Measurements from ENCODE around the gene COL8A2.

COL8A2 gene

DNA sequence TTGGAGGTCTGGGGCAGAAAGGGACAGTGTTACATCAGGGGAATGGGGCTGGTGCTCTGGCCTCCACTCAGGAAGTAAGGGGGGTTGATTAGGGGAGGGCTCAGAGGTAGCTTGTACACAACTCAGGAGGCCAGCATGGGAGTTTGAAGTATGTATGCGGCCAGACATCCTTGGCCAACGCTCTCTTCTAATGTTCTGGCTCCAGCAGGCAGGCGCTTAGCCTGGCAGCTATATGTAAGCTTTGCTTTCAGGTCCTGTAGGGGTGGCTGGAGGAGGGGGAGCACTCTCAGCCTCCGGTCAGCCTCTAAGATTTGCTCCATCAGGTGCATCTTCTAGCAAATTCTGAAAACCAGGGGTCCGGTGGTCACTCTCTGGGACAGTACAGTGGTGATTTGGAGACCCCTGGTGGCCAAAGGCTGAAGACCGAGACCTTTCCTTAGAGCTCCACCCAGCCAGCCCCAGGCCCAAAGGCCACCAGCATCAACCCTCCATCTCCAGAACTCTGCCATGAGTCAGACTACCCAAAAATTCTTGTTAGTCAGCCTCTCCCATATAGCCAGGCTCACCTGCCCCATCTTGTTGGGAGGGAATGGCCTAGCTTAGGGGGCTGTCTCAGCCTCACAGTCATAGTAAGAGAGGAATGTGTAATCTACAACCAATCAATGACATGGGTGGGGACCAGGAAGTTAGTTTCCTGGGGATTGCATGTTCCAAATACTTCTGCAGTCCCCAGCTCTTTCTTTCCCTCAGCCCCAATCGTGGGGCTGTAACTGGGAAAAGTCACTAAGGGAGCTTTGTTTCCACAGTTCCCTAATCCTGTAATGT lies 9.7 kb upstream of the COL8A2 start:
- no peak for DNase-seq

DNA sequence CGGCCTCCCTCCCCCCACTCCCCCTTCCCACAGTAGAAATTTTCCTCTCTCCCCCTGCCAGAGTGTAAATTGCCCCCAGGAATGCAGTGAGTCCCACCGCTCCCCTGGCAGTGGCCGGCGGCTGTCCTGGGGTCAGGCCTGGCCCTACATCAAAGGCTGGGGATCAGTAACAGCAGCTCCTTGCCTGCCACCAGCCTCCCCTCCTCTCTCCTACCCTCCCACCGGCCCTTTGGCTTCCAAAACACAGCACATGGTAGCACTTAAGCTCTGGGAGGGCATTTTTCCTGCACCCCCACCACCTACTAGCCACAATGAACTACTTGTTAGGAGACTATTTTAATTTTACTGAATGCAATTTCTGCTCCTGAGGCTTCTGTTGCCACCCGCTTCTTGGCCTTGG lies 9.0 kb upstream of the COL8A2 start:
- no peak for DNase-seq

DNA sequence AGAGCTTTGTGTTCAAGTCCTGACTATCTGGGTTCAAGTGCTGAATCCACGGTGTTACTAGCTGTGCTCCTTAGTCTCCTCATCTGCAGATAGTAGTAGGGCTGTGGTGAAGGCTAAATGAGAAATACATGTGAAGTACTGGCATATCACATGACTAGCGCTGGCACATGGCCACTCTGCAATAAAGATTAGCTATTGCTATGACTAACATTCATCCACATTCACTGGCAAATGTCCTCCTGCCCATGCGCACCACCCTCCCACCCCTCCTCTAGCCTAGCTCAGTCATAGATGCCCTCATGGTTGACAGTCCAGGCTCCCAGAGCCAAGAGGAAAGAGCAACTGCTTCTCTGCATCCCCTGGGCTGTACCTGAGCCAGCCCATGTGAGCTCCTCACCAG lies 8.5 kb upstream of the COL8A2 start:
- DNase-seq: peak; percentile 51

DNA sequence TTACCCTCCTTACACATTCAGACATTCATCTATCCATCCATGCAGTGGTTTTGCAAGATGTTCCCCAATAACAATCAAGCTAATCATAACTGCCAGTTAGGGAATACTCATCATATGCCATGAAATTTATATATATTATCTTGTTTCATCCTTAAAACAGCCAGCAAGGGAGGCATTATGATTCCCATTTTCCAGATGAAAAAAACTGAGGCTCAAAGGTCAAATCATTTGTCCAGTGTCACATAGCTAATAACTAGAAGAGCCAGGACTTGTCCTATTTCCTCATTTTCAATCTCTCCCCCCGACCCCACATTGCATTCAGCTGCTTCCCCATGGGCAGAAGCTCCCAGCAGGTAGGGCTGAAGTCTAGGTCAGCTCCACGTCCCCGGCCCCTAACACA lies 7.0 kb upstream of the COL8A2 start:
- no peak for DNase-seq

DNA sequence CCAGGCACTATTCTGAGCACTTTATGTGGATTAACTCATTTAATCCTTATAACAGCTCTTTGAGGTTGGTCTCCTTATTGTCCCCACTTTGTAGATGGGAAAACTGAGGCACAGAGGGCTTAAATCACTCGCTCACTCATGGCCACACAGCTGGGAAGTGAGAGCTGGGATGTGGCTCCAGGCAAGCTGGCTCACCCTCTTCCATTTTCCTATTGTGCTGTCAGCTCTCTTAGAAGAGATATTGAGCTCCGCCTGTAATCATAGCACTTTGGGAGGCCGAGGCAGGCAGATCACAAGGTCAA lies 3.8 kb upstream of the COL8A2 start:
- no peak for DNase-seq

DNA sequence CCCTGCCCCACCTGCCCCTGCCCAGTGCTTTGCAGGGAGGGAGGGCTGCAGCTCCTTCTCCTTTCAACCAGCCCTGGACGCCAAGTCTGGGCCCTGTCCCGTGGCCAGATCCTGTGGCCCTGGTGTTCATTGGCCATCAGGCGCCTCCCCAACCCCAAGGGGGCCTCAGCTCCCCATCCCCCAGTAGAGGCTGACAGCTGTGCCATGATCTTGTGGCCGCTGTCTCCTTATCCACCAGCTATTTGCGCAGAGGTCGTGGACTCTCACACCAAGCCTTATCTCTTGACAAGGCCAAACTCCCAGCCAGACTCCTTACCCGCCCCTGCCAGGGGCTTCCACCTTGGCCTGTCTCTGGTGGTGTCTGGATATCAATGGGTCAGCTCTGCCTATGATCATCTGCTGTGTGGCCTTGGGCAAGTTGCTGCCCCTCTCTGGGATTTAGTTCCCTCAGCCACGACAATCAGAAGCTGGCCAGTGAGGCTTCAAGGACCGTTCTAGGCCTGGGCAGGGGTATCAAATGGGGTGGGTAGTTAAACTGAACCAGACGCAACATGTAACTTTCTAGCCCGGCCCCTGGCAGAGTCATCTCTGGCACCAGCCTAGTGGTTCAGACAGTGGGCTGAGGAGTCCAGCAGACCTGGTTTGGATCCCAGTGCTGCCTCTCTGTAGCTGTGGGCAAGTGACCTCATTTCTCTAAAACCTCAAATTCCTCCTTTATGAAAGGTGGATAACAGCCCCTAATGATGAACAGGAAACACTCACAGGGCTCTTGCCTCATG lies 3.3 kb upstream of the COL8A2 start:
- no peak for DNase-seq

DNA sequence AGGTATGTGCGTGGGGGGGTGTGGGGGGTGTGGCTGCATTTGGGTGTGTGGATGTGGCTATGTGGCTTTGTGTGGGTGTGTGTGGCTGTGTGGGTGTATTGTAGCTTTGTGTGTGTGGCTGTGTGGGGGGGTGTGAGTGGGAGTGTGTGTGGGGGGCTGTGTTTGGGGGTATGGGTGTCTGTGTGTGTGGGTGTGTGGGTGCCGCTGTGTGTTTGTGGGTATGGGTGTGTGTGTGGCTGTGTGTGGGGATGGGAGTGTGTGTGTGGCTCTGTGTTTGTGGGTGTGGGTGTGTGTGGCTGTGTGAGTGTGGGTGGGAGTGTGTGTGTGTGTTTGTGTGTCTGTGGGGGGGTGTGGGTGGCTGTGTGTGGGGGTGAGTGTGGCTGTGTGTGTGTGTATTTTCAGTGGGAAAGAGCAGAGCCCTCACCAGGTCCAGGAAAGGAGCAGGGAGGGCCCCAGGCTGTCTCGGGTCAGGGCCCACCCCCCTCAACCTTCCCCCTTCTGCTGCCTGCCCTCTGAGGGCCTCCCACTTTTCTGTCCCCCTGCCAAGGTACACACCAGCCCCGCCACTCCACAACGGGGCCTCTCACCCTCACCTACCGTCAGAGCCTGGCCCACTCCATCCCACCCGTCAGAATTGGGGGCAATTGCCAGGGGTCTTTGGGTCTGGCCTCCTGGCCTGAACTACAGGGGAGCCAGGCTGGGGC lies 1.9 kb upstream of the COL8A2 start:
- DNase-seq: no peak

DNA sequence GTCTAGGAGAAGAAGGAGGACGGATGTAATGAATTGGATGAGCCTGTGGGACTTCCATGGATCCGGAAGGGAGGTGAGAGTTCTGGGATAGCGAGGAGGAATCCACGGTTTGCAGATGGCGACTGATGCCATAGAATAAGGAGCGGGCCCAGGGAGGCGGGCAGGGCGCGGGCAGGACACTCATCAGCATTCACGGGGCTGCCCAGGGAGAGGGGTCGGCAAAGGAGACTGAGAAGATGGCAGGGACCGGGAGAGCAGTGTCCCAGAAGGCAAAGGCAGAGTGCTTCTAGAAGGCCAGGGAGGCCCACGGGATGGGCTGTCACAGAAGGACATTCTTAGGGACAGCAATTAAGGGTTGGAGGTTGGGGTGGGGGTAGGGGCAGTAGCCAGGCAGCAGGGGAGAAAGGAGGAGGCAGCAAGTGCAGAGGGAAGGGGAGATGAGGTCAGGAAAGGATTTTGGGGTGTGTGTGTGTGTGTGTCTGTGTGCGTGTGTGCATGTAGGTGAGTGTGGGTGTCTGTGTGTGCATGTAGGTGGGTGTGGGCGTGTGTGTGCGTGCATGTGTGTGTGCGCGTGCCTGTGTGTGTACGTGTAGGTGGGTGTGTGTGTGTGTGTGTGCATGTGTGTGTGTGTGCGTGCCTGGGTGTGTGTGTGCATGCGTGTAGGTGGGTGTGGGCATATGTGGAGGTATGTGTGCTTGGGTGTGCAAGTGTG lies 1.1 kb upstream of the COL8A2 start:
- DNase-seq: no peak

DNA sequence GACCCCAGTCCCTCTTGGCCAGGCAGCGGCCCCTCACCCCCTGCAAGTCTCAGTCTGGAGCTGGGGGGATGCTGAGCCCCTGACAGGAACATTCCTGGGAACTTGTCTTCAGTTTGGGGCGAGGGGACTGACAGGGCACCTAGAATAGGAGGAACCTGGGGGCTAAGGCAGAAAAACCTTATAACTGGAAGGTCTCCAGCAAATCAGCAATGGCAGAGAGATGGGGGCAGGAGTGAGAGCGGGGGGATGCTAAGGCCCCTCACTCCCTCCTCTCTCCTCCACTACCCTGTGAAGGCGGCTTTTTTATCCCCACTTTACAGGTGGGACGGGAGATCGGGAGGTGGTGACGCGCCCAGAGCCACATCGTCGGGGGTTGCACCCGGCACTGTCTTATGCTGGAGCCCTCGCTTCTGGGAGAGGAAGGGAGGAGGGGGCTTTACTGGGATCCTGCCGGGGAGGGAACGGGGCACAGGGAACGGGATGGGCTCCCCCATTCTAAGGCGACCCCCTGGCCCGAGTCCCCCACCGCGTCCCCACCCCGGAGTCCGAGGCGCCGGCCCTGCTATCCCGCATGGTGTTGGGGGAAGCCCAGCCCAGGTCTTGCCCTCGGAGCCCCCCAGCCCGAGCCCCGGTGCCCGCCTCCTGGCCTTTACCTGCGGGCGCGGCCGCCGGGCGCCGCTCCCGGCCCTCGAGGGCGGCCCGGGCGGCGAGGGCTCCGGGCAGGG lies 456 bp downstream of the COL8A2 start:
- no peak for DNase-seq

DNA sequence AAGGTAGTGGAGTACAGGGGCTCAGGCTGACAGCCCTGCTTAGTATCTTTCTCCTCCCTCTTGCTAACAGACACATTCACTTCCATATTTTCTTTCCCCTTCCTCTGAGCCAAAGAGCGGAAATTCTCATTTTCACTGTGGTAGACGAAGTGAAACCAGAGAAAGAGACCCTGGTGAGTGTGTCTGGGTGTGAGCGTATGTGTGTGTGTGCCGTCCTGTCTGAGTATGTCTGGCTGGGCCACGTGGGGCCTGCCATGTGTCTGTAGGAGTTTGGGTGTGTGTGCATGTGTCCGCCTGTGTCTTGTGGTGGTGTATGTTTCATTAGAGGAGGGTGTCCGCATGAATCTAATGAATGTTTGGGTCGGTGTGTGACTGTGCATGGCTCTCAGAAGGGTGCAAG lies 1.7 kb downstream of the COL8A2 start:
- DNase-seq: no peak

DNA sequence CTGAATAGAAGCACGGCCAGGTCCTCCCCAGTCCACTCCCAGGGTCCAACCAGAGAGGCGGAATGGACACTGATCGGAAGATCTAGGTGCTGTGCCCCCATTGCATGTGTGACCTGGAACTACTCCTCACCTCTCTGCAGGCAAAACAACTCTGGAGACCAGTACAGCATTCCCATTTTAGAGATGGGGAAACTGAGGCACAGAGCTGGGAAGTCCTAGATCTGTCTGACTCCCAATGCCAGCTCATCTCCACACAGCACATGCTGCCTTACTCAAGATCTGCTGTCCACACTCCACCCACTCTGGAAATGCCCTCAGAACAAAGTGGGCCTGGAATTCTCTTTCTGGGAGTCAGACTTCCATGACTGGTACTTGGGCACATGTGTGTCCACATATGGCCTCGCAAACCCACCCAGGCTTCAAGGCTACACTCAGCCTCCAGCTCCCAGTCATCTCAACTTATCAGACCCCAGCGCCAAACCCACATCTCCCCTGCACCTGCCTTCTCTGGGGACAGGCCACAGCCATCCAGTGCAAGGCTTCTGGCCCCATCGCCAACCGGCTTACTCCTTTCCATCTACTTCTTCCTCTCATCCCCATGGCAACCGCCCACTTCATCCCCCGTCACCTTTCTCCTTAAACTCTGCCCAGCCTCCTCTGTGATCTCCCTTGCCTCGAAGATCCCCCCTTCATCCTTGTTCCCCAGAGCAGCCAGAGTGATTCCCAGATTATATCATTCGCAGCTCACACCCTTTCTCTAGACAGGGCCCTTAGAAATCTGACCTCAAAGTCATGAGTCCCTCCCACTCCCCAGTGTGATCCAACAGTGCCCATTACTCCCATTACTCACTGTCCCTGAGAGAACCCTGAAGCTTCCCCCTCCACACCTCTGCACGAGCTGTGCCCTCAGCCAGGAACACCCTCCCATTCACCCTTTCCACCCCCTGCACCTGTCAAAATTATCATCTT lies 2.7 kb downstream of the COL8A2 start:
- DNase-seq: no peak

DNA sequence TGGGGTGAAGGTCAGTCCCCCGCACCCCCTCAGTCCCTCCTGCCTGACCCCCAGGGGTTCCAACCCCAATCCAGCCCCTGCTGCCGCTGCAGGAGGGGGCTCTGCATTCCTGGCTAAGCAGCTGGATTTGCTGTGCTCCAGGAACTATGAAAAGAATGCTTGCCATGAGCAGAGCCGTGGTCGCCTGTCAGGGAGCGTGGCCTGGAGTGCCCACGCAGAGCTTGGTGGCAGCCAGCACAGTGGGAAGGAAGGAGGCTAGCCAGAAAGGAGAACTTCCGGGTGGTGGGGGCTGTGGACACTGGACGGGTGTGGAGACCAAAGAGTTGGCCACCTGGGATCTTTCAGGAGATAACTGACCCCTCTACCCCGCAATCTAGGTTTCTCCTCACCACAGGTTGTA lies 5.6 kb downstream of the COL8A2 start:
- DNase-seq: no peak

DNA sequence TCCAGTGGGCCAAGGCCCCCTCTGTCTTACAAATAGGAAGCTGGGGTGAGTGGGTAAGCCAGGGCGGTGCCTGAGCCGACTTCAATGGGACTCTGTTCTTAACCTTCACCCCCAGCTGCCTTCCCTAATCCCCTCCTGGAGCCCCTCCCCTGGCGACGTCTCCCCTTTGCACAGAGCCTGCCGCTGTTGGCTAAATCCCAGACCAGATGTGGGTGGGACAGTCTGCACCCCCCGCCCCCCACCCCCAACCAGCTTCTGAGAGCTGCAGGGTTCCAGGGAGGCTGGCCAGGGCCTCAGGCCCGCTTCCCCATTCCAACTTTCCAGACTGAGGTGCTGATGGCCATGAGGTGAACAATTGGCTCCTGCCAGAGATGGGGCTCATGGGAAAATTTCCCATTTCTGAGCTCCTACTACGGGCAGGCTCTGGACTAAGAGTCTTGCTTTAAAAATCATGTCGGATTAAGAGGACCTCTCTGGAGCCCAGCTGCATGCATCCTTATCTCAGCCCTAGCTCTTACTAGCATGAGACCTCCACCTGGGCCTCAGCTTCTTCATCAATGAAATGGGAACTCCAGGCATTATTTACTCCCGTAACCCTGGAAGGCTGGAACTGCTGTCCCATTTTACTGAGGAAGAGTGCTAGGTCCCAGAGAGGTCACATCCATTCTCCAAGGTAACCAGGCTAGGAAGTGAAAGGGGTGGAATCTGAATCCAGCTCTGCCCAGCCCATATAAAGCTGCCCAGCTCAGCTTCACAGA lies 6.4 kb downstream of the COL8A2 start:
- DNase-seq: no peak

DNA sequence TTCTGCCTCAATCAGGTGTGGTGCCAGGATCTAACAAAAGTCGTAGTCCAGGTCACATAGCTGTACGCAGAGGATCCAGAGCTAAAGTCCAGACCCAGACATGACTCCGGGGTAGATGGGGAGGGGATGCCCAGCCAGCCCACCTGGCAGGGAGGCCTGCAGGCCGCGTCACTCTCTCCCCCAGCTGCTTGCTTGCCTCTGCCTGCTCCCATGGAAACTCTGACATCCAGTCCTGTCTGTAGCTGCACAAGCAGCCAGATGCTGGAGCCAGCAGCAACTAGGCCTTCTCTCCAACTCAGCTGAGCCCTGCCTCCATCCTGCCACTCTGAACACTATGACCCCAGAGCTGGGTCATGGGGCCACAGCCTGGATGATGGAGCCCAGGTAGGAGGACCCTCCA lies 8.1 kb downstream of the COL8A2 start:
- no peak for DNase-seq

DNA sequence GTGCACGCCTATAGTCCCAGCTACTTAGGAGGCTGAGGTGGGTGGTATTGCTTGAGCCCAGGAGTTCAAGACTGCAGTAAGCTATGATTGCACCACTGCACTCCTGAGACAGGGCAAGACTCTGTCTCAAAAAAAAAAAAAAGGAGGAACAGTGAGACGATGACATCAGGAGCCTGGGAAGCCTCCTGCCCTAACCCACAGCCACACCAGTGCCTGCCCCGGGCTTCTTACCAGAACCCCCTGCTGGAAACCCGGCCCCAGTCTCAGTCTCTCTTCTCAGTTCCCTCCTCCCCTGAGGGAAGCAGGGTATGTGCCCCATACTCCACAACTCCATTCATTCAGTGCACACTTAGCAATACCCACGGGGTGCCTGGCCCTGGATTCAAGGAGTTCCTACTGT lies 9.1 kb downstream of the COL8A2 start:
- DNase-seq: no peak

DNA sequence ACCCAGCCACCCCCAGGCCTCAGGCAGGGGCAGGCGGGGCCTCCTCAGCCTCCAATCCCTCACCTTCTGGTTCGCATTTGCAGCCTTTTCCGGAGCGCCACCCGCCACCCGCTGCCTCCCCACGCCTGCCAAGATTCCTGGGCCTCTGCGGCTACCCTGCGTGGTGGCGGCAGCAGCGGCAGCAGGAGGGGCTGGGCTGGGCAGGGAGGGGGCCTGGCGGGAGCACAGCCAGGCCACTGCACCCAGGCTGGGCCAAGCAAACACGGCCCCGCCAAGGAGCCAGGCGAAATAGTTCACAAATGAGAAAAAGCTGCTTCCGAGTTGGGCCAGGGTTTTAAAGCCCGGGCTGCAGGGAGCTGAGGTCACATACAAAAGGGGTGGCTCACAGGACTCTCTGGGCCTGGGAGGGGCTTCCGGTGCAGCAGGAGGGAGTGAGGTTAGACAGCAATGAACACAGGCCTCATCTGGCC lies 9.8 kb downstream of the COL8A2 start:
- DNase-seq: no peak

DNA sequence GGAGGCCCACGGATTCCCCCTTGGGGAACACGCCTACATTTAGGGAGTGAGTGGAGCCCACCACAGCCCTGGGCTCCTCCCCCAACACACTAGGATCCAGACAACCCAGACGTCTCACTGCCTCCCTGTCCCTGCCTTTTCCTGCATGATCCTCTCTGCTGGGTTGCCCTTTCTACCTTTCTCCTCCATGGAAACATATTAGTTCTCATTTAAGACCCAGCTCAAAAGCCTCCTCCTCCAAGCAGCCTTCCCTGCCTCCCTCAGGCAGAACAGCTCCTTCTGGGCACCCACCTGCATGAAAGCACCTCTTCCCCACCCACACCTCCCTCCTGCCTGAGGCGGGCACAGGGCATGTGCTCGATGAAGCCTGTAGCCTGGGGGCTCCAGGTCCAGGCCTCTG lies 10.7 kb downstream of the COL8A2 start:
- DNase-seq: no peak

DNA sequence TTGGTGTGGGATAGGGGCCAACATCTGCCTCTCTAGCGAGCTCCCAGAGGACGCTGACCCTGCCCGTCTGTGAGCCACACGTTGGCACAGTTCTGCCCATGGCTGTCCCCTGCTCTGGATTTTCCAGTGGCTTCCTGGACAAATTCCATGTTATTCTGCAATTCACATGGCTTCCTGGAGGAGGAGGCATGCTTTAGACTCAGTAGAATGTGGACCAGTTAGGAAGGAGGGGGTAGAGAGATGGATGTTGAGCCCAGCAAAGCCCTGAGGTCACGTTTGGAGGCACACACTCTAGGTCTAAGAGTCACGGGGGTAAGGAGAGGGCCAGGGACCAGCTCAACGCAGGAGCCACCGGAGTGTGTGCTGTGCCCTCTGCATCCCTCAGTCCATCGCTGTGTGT lies 12.2 kb downstream of the COL8A2 start:
- no peak for DNase-seq

DNA sequence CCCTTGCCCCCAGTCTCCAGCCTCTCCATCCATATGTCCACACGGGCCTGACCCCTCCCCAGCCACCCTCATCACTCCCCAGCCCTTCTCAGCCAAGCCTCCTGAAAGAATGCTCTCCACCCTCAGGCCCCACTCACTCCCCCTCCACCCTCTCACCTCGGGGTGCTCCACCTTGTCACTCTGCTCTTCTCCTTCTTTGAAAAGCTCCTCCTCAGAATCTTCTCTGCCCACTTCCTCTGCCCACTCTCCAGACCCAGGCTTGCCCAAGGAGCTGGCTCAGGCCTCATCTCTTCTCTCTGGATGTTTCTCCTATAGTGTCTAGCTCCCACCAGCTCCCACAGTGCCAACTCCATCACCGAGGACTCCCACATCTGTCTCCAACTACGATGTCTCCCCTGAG lies 13.9 kb downstream of the COL8A2 start:
- DNase-seq: no peak

DNA sequence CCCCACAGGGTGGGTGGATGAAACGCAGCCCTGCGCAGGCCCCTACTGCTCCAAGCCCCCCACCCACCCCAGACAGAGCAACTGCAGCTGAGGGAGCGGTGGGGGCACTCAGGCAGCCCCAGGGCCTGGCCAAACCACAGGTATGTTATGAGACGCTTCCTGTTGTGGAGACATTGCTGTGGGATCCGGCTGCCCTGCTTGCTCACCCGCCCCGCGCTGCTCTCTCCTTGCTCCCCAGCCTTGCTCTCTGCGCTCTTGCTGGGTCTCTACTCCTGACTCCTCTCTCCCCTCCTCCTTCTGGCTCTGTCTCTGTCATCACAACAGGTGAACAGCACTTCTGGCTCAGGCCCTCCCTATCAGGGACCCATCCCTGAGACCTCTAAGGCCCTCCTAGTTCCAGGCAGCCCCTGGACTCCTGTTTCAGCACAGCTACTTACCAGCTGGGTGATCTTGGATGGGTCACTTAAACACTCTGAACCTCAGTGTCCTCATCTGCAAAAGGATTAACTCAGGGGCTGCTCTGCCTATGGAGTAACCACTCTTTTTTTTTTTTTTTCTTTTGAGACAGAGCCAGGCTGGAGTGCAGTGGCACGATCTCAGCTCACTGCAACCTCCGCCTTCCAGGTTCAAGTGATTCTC lies 15.9 kb downstream of the COL8A2 start:
- no peak for DNase-seq

Measured in NCI-H2029 treated with DMSO at 0.1 percent for 48 hours (cell line).